ENCODE data around the gene CD48.

The CD48 gene

GRCh38 chr1:160651433-160652064 lies 60.1 kb downstream of the CD48 start:
- TF ChIP-seq, protein P1, sequence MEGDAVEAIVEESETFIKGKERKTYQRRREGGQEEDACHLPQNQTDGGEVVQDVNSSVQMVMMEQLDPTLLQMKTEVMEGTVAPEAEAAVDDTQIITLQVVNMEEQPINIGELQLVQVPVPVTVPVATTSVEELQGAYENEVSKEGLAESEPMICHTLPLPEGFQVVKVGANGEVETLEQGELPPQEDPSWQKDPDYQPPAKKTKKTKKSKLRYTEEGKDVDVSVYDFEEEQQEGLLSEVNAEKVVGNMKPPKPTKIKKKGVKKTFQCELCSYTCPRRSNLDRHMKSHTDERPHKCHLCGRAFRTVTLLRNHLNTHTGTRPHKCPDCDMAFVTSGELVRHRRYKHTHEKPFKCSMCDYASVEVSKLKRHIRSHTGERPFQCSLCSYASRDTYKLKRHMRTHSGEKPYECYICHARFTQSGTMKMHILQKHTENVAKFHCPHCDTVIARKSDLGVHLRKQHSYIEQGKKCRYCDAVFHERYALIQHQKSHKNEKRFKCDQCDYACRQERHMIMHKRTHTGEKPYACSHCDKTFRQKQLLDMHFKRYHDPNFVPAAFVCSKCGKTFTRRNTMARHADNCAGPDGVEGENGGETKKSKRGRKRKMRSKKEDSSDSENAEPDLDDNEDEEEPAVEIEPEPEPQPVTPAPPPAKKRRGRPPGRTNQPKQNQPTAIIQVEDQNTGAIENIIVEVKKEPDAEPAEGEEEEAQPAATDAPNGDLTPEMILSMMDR (IDR thresholded peaks at IDR 0.05; ENCODE audit: low read depth, low read length), result no peak
- DNase-seq (ENCODE audit: extremely low read depth, low read depth), result no peak

DNA sequence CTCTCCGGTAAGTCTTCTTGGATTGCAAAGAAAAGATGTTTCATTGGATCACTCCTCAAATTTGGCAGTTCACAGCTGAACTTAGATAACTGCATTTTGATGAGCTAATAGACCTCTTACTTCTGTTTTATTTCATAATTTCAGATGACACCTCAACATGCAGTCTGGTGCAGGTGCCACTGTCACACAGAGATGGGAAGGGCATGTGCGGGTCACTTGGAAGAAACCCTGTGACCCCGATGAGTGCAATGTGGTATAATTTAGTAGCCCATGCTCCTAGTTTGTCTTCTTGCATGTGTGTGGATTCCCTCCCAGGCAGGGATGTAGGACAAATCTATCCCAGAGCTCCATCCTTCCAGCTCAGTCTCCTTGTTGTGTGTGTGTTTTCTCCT lies 64.3 kb downstream of the CD48 start:
- TF ChIP-seq, protein P1 (IDR thresholded peaks at IDR 0.05; ENCODE audit: low read depth, low read length), result no peak
- DNase-seq (ENCODE audit: extremely low read depth, low read depth), result no peak

DNA sequence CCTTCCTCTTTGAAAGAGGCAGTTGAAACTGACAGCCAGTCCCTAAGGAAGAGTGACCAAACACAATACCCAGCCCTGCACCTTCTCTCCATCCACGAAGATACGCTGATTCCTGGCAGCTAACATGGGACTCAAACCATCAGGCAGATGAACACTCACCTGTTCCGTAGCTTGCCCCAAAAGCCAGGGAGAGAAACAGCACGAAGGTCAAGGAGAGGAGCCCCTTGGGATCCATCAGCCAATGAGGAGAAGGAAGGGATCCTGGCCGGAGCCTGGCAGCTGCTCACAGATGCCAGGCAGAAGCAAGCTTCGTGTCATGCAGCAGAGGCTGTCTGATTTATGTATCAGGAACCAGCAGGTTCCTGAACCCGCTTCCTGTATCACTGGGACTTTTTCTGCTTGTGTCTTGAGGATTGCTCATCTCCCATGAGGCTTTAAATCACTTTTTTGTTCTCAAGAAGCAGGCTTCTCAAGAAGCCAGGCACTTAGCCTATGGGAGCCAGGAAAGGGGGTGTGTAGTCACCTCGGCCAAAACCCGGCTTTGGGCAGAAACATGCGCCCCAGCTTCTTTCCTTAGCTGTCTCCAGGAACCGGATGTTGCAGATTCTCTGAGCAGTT lies 64.8 kb downstream of the CD48 start, which contains the start of gene SLAMF1:
SLAMF1 (minus strand) TSS at position 334 of the 618 bp plus-strand sequence; CDS start at position 235, 99 bp downstream.
- DNase-seq (ENCODE audit: extremely low read depth, low read depth), result no peak
- TF ChIP-seq, protein P1 (IDR thresholded peaks at IDR 0.05; ENCODE audit: low read depth, low read length), result no peak

- TF ChIP-seq, protein P1 (IDR thresholded peaks at IDR 0.05; ENCODE audit: low read depth, low read length), result no peak
- DNase-seq (ENCODE audit: extremely low read depth, low read depth), result no peak
Measured at GRCh38 chr1:160646180-160646579, 65.4 kb downstream of the CD48 start.

GRCh38 chr1:160645386-160646130 lies 66.1 kb downstream of the CD48 start:
- DNase-seq (ENCODE audit: extremely low read depth, low read depth), result no peak
- TF ChIP-seq, protein P1 (IDR thresholded peaks at IDR 0.05; ENCODE audit: low read depth, low read length), result no peak

- TF ChIP-seq, protein P1 (IDR thresholded peaks at IDR 0.05; ENCODE audit: low read depth, low read length), result no peak
- no peak for DNase-seq (ENCODE audit: extremely low read depth, low read depth)
Measured at GRCh38 chr1:160644399-160644798, 67.2 kb downstream of the CD48 start.

DNA sequence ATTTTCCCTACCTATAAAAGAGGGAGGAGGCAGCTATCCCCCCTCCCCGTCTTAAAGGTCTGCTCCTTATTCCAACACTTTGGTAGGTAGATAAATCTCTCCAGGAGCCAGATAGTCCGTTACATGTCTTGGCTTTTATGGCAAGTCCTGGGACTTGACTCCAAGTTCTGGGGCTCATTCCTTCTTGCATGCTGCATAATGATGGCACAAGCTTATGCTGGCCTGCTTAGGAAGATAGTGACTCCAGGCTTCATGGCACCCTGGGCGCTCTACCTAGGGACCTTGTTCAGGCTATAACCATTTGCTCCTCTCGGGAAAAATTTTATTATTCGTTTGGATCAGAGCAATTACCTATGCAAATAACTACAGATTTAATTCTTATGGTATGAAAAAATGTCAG lies 68.5 kb downstream of the CD48 start:
- no peak for DNase-seq (ENCODE audit: extremely low read depth, low read depth)
- TF ChIP-seq, protein P1 (IDR thresholded peaks at IDR 0.05; ENCODE audit: low read depth, low read length), result no peak
